A673 (cell line): ENCODE results near the gene GOLGA7B. TPM values are rescaled to one million over a fixed set of nuclear protein-coding genes. Genes with fewer than 3 reads are reported as not detected.

Experiments
- BruUV-seq: library from RNA; stranded (reverse); fragments of 400-500 nt; replicated peaks from 2 replicates; lab custom pipeline; 2021; lab: Mats Ljungman, UMichigan
- CTCF ChIA-PET: fragments of 300-600 bp; sonication (Branson Sonifier 250); formaldehyde crosslinking; loops from one replicate; lab custom pipeline; 2022; ENCODE audit warnings: antibody characterized with exemption; lab: Charles Lee
- POLR2A ChIA-PET: fragments of 300-600 bp; sonication (Branson Sonifier 250); formaldehyde crosslinking; loops from one replicate; lab custom pipeline; 2022; ENCODE audit warnings: antibody characterized with exemption; ENCODE audit not compliant: low non-redundant PET; lab: Charles Lee
- DNase-seq: peaks from one replicate; pipeline ENCODE4 v3.0.0-alpha.2; 2015; ENCODE audit warnings: low spot score
- H3K27ac ChIP-seq: fragments of 200-600 bp; sonication (generic); 2 replicates; pipeline ENCODE4 v1.5.1; 2016; ENCODE audit warnings: mixed run types, low read depth, mild to moderate bottlenecking, mixed read lengths, antibody characterized with exemption, low read length; ENCODE audit not compliant: poor library complexity, severe bottlenecking
- H3K27me3 ChIP-seq: fragments of 200-600 bp; sonication (generic); replicated peaks from 2 replicates; pipeline ENCODE4 v1.6.1; 2017; ENCODE audit warnings: mixed run types, low read depth, mild to moderate bottlenecking, mixed read lengths, antibody characterized with exemption, low read length; ENCODE audit not compliant: insufficient read depth, poor library complexity
- H3K36me3 ChIP-seq: fragments of 200-600 bp; sonication (generic); 2 replicates; pipeline ENCODE4 v1.6.1; 2016; ENCODE audit warnings: mixed run types, mild to moderate bottlenecking, mixed read lengths, antibody characterized with exemption, low read length; ENCODE audit not compliant: insufficient read depth, poor library complexity, severe bottlenecking
- H3K4me1 ChIP-seq: fragments of 200-600 bp; sonication (generic); 2 replicates; pipeline ENCODE4 v1.6.1; 2017; ENCODE audit warnings: mixed run types, mild to moderate bottlenecking, mixed read lengths, antibody characterized with exemption, low read length; ENCODE audit not compliant: insufficient read depth, poor library complexity, severe bottlenecking
- H3K4me3 ChIP-seq: fragments of 200-600 bp; sonication (generic); 2 replicates; pipeline ENCODE4 v1.5.1; 2016; ENCODE audit warnings: low read depth, mixed run types, mild to moderate bottlenecking, mixed read lengths, low read length; ENCODE audit not compliant: poor library complexity, severe bottlenecking
- H3K9me3 ChIP-seq: fragments of 200-600 bp; sonication (generic); 2 replicates; pipeline ENCODE4 v1.6.1; 2016; ENCODE audit warnings: mixed run types, low read depth, mild to moderate bottlenecking, mixed read lengths, antibody characterized with exemption, low read length; ENCODE audit not compliant: poor library complexity, severe bottlenecking
- EZH2 ChIP-seq: fragments of 200-600 bp; sonication (generic); IDR thresholded peaks from 2 replicates; pipeline ENCODE4 v1.6.1; 2017; ENCODE audit warnings: borderline replicate concordance, low read depth, mild to moderate bottlenecking, mixed read lengths, antibody characterized with exemption, low read length; ENCODE audit not compliant: poor library complexity, severe bottlenecking
- intact Hi-C: fragments of 100-400 bp; cut with micrococcal nuclease; formaldehyde crosslinking; loops from one replicate; pipeline ENCODE4 v1.10.0; 2022; ENCODE audit not compliant: unreplicated experiment
- total RNA-seq: library from RNA; stranded (reverse); gene quantifications from 2 replicates; pipeline ENCODE4 v1.2.3, GENCODE V29; 2021
- TF ChIP-seq, protein P1 (sequence below): fragments of 300-800, 200-600 bp; sonication (generic); conservative IDR thresholded peaks from 2 replicates; pipeline ENCODE4 v1.5.1; 2017; ENCODE audit warnings: low read depth, mild to moderate bottlenecking, antibody characterized with exemption, low read length, moderate library complexity, mixed read lengths

Gene GOLGA7B
- total RNA-seq, 1 experiment from 2014 or later: 0.64 TPM

- BruUV-seq: no TSS peak
- ChIA-PET POLR2A (interaction anchor here (0.6 kb wide), 1 partner anchor 31 kb away, joined by 6 read pairs; no protein-coding TSS in a partner anchor), CTCF (interaction anchor here (0.6 kb wide), 1 partner anchor 80 kb away, joined by 6 read pairs; no protein-coding TSS in a partner anchor)
- Histone ChIP-seq H3K4me3 (no peak overlapping the region), H3K27ac (no peak overlapping the region), H3K9me3 (no peaks in the 10 kb centered on the region), H3K4me1 (no peaks in the 10 kb centered on the region), H3K36me3 (no peaks in the 10 kb centered on the region), H3K27me3 (no peaks in the 10 kb centered on the region)
- TF ChIP-seq, protein P1, sequence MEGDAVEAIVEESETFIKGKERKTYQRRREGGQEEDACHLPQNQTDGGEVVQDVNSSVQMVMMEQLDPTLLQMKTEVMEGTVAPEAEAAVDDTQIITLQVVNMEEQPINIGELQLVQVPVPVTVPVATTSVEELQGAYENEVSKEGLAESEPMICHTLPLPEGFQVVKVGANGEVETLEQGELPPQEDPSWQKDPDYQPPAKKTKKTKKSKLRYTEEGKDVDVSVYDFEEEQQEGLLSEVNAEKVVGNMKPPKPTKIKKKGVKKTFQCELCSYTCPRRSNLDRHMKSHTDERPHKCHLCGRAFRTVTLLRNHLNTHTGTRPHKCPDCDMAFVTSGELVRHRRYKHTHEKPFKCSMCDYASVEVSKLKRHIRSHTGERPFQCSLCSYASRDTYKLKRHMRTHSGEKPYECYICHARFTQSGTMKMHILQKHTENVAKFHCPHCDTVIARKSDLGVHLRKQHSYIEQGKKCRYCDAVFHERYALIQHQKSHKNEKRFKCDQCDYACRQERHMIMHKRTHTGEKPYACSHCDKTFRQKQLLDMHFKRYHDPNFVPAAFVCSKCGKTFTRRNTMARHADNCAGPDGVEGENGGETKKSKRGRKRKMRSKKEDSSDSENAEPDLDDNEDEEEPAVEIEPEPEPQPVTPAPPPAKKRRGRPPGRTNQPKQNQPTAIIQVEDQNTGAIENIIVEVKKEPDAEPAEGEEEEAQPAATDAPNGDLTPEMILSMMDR: no peak
- TF ChIP-seq EZH2: no peak
- peak; percentile 33 for DNase-seq
- intact Hi-C loops: no loop called here
These were observed 8.4 kb downstream of the GOLGA7B start for GRCh38 chr10:97858001-97858439.

- intact Hi-C loops: no loop called here
- ChIA-PET POLR2A (interaction anchor here (0.6 kb wide), 1 partner anchor 38 kb away, joined by 3 read pairs; no protein-coding TSS in a partner anchor), CTCF (no interaction called here)
- Histone ChIP-seq H3K36me3 (no peaks in the 10 kb centered on the region), H3K4me1 (no peaks in the 10 kb centered on the region), H3K4me3 (no peak overlapping the region), H3K27me3 (no peaks in the 10 kb centered on the region), H3K27ac (no peak overlapping the region), H3K9me3 (no peaks in the 10 kb centered on the region)
- no TSS peak for BruUV-seq
- TF ChIP-seq EZH2: no peak
- TF ChIP-seq, protein P1: no peak
- DNase-seq: peak; percentile 49
These were observed 11.6 kb downstream of the GOLGA7B start for GRCh38 chr10:97861097-97861750.

DNA sequence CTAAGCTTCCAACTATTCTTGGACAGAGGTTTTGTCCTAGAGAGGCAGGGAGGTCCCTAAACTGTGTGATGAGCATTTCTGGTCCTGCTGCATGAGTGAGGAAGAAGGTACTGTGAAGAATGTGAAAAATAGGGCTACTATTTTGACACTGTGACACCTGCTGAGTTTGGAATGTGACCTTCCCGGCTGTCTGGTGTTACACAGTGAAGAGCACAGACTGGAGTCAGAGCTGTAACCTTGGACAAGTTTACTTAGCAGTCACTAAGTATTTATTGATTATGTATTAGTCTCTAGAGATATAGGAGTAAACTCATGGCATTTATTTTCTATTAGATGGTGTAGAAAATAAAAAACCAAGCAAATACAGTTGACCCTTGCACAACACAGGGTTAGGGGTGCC is 12.3 kb downstream of the GOLGA7B start:
- no peak overlapping the region for H3K27ac ChIP-seq
- H3K9me3 ChIP-seq: no peaks in the 10 kb centered on the region
- POLR2A ChIA-PET: no interaction called here
- no peaks in the 10 kb centered on the region for H3K4me1 ChIP-seq
- intact Hi-C loops: no loop called here
- no peak for TF ChIP-seq EZH2
- TF ChIP-seq, protein P1: no peak
- no peak overlapping the region for H3K4me3 ChIP-seq
- no peak for DNase-seq
- BruUV-seq: no TSS peak
- H3K27me3 ChIP-seq: no peaks in the 10 kb centered on the region
- no peaks in the 10 kb centered on the region for H3K36me3 ChIP-seq
- CTCF ChIA-PET: no interaction called here
